Hematopoietic multipotent progenitor cell treated with erythropoietin and hydrocortisone succinate and interleukin-3 and kit ligand, for 17 days (in vitro differentiated cells): ENCODE results near the gene PCDHGC4.

Source experiments
- DNase-seq: peaks from one replicate; pipeline ENCODE4 v3.0.0-alpha.2; 2015; ENCODE audit warnings: low spot score

The PCDHGC4 gene

GRCh38 chr5:141490771-141491170 is 5.9 kb downstream of the PCDHGC4 start:
- DNase-seq = no peak

GRCh38 chr5:141491323-141492167 is 6.7 kb downstream of the PCDHGC4 start:
- no peak for DNase-seq

GRCh38 chr5:141492168-141492885 is 7.5 kb downstream of the PCDHGC4 start:
- no peak for DNase-seq

- no peak for DNase-seq
These were observed 8.9 kb downstream of the PCDHGC4 start for GRCh38 chr5:141493500-141494422.

GRCh38 chr5:141494761-141495452 is 10.1 kb downstream of the PCDHGC4 start:
- no peak for DNase-seq

GRCh38 chr5:141495453-141495811 is 10.6 kb downstream of the PCDHGC4 start:
- no peak for DNase-seq

- no peak for DNase-seq
These were observed 11.2 kb downstream of the PCDHGC4 start for GRCh38 chr5:141496038-141496437.

GRCh38 chr5:141501761-141502160 is 16.9 kb downstream of the PCDHGC4 start:
- no peak for DNase-seq

GRCh38 chr5:141503681-141504080 is 18.9 kb downstream of the PCDHGC4 start:
- no peak for DNase-seq

GRCh38 chr5:141504216-141504615 is 19.4 kb downstream of the PCDHGC4 start:
- DNase-seq = no peak

GRCh38 chr5:141506381-141507155 is 21.7 kb downstream of the PCDHGC4 start:
- DNase-seq = no peak

- DNase-seq = no peak
These were observed 22.7 kb downstream of the PCDHGC4 start for GRCh38 chr5:141507387-141508091.

GRCh38 chr5:141508440-141508797 is 23.6 kb downstream of the PCDHGC4 start:
- no peak for DNase-seq

- no peak for DNase-seq
These were observed 24.2 kb downstream of the PCDHGC4 start for GRCh38 chr5:141508798-141509611.

GRCh38 chr5:141510160-141510559 is 25.3 kb downstream of the PCDHGC4 start:
- no peak for DNase-seq

GRCh38 chr5:141510850-141511601 is 26.2 kb downstream of the PCDHGC4 start:
- no peak for DNase-seq

GRCh38 chr5:141511771-141512325 is 27.0 kb downstream of the PCDHGC4 start:
- DNase-seq = no peak

GRCh38 chr5:141512390-141512910 is 27.6 kb downstream of the PCDHGC4 start:
- peak; percentile 83 for DNase-seq
